Endothelial cell of umbilical vein (primary cell): ENCODE results near the gene WDR43. TPM values are rescaled to one million over a fixed set of nuclear protein-coding genes. Genes with fewer than 3 reads are reported as not detected.
A peak's percentile ranks its signal among the peaks of the same experiment; 100 is the strongest.

Experiments used
- BruUV-seq: library from RNA; stranded (reverse); fragments of 400-500 nt; replicated peaks from 2 replicates; lab custom pipeline; 2021; lab: Mats Ljungman, UMichigan
- CTCF ChIA-PET: fragments of 300-600, 350-600 bp; sonication (Branson Sonifier 250); formaldehyde crosslinking; loops from one replicate; lab custom pipeline; 2021; ENCODE audit warnings: antibody characterized with exemption, inconsistent platforms; lab: Charles Lee
- POLR2A ChIA-PET: fragments of 300-600, 350-600 bp; sonication (Branson Sonifier 250); formaldehyde crosslinking; loops from one replicate; lab custom pipeline; 2021; ENCODE audit warnings: antibody characterized with exemption, inconsistent platforms; lab: Charles Lee
- DNase-seq: peaks from one replicate; pipeline ENCODE4 v3.0.0-alpha.2; 2011; ENCODE audit warnings: low read depth, low spot score
- FAIRE-seq: peaks from 2 replicates; lab custom pipeline; 2011; peaks lifted over from hg19 to GRCh38; lab: Jason Lieb, UNC
- H2AFZ ChIP-seq: 2 replicates; pipeline ENCODE4 v1.6.0; 2012; ENCODE audit warnings: low read depth, low read length, control low read depth, inconsistent platforms
- H3K27ac ChIP-seq: 2 replicates; pipeline ENCODE4 v1.5.1; 2011; ENCODE audit warnings: low read depth, mild to moderate bottlenecking, control low read depth, low read length, moderate library complexity; ENCODE audit not compliant: insufficient read depth
- H3K27me3 ChIP-seq, 2 experiments: 2 replicates each; pipeline versions ENCODE4 v1.6.0 to v1.6.1; 2011; ENCODE audit warnings: low read length in 2 of 2, mixed read lengths in 1 of 2; ENCODE audit not compliant: control insufficient read depth in 2 of 2, insufficient read depth in 2 of 2
- H3K36me3 ChIP-seq, 2 experiments: 2 replicates in 1 of 2; 3 replicates in 1 of 2; pipeline ENCODE4 v1.5.1; 2011; ENCODE audit warnings: low read length in 2 of 2, mild to moderate bottlenecking in 1 of 2, moderate library complexity in 1 of 2; ENCODE audit not compliant: control insufficient read depth in 2 of 2, insufficient read depth in 2 of 2; ENCODE audit errors: extremely low read depth in 1 of 2
- H3K4me1 ChIP-seq: 3 replicates; pipeline ENCODE4 v1.5.1; 2011; ENCODE audit warnings: mild to moderate bottlenecking, low read length; ENCODE audit not compliant: control insufficient read depth, insufficient read depth; ENCODE audit errors: extremely low read depth
- H3K4me2 ChIP-seq: 2 replicates; pipeline ENCODE4 v1.6.1; 2011; ENCODE audit warnings: low read length, control low read depth, mixed read lengths; ENCODE audit not compliant: insufficient read depth
- H3K4me3 ChIP-seq, 3 experiments: fragments of 200-600 bp in 1 of 3; sonication (generic), shearing (Covaris generic) in 1 of 3; replicated peaks in 1 of 3; 2 replicates each; pipeline ENCODE4 v1.5.1; 2011 to 2016; ENCODE audit warnings: control low read depth in 3 of 3, low read length in 3 of 3, mild to moderate bottlenecking in 2 of 3, inconsistent platforms in 1 of 3, low read depth in 1 of 3, moderate library complexity in 1 of 3; ENCODE audit not compliant: insufficient read depth in 1 of 3
- H3K79me2 ChIP-seq: 2 replicates; pipeline ENCODE4 v1.6.0; 2012; ENCODE audit warnings: low read length, inconsistent platforms; ENCODE audit not compliant: control insufficient read depth, insufficient read depth
- H3K9ac ChIP-seq: replicated peaks from 2 replicates; pipeline ENCODE3; 2011; ENCODE audit warnings: low read length, control low read depth; ENCODE audit not compliant: insufficient read depth; ENCODE audit errors: extremely low read depth
- H3K9me1 ChIP-seq: replicated peaks from 3 replicates; pipeline ENCODE4 v1.6.0; 2011; ENCODE audit warnings: mild to moderate bottlenecking, low read length; ENCODE audit not compliant: control insufficient read depth, insufficient read depth; ENCODE audit errors: extremely low read depth
- H3K9me3 ChIP-seq: replicated peaks from 2 replicates; pipeline ENCODE4 v1.5.1; 2012; ENCODE audit warnings: low read length, inconsistent platforms; ENCODE audit not compliant: control insufficient read depth, insufficient read depth
- H4K20me1 ChIP-seq: replicated peaks from 2 replicates; pipeline ENCODE3; 2011; ENCODE audit warnings: mild to moderate bottlenecking, low read length; ENCODE audit not compliant: control insufficient read depth, insufficient read depth; ENCODE audit errors: extremely low read depth
- GATA2 ChIP-seq: IDR thresholded peaks from 2 replicates; pipeline ENCODE4 v1.7.0; 2011; ENCODE audit warnings: low read depth, mild to moderate bottlenecking, moderate library complexity, mixed read lengths, low read length; ENCODE audit not compliant: insufficient read length, insufficient read depth
- MYC ChIP-seq: IDR thresholded peaks from one replicate; pipeline ENCODE4 v1.6.1; 2011; ENCODE audit warnings: mild to moderate bottlenecking, low read depth, low read length
- POLR2AphosphoS5 ChIP-seq: IDR thresholded peaks from 2 replicates; pipeline ENCODE4 v1.6.1; 2012; ENCODE audit warnings: low read depth, mild to moderate bottlenecking, control low read depth, low read length, moderate library complexity; ENCODE audit not compliant: insufficient read depth
- dilution Hi-C: fragments of 300-500 bp; cut with MboI; formaldehyde crosslinking; loops from one replicate; pipeline ENCODE4 v1.15.0; 2019; ENCODE audit warnings: low sequenced_read_pairs; ENCODE audit not compliant: extremely low pct_ligation_motif_present
- intact Hi-C: fragments of 100-400 bp; cut with micrococcal nuclease; formaldehyde crosslinking; loops from one replicate; pipeline ENCODE4 v1.10.0; 2022
- polyA plus RNA-seq, 4 experiments: library from polyadenylated mRNA; depleted of rRNA in 3 of 4; stranded (reverse) in 3 of 4; unstranded in 1 of 4; fragments of >200 nt; gene quantifications; 2 replicates each; pipeline versions ENCODE4 v1.2.1 to v1.2.3, GENCODE V29; 2011 to 2012; ENCODE audit warnings: missing spikeins in 1 of 4
- total RNA-seq: library from RNA; stranded (reverse); gene quantifications from 2 replicates; pipeline ENCODE4 v1.2.3, GENCODE V29; 2021
- TF ChIP-seq, protein P1 (sequence below), 2 donors: IDR thresholded peaks; 1 replicate in 1 of 2; 2 replicates in 1 of 2; pipeline ENCODE4 v1.5.1; 2011; ENCODE audit warnings: low read length in 2 of 2, mild to moderate bottlenecking in 2 of 2, moderate library complexity in 2 of 2, control low read depth in 1 of 2, inconsistent platforms in 1 of 2, low read depth in 1 of 2; ENCODE audit not compliant: insufficient read depth in 1 of 2; ENCODE audit errors: extremely low read depth in 1 of 2

The WDR43 gene
- total and polyA plus RNA-seq, 2 donors (not counting 3 experiments of a cell fraction or from before 2014, with no cell fraction given): 23.7 to 60.6 TPM

DNA sequence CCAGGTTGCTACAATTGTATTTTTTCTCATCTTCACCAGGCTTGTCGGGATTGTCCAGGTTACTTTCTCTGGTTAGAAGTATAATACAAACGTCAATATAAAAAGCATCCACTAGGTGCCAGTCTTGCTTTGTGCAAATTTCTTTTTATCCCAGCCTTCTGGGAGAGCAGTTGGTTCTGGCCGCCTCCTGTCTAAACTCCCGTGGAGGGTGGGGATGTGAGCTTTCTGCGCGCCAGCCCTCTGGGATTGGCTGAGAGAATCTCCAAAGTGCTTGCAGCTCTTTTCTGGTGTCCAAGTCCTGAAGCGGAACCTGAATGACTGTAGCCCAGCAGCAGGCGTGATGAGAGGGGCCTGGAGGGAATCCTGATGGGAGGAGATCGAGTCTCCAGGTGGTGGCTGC lies 64.2 kb downstream of the WDR43 start:
- Histone ChIP-seq H3K9me1 (no peaks in the 10 kb centered on the region), H3K4me2 (no peak overlapping the region), H3K4me1 (peaks cover 7% of the 10 kb centered on the region), H4K20me1 (no peaks in the 10 kb centered on the region), H3K27ac (no peak overlapping the region), H3K79me2 (no peaks in the 10 kb centered on the region), H2AFZ (no peak overlapping the region), H3K9ac (no peak overlapping the region), H3K27me3 (no peaks in the 10 kb centered on the region), H3K4me3 (no peak overlapping the region), H3K9me3 (no peaks in the 10 kb centered on the region), H3K36me3 (no peaks in the 10 kb centered on the region)
- dilution Hi-C loops: no loop called here
- no TSS peak for BruUV-seq
- DNase-seq: peak; percentile 66
- ChIA-PET POLR2A (no interaction called here), CTCF (interaction anchor here (0.6 to 2.4 kb wide), 22 partner anchors 53 to 1158 kb away, joined by 3 to 25 read pairs (median 4); no protein-coding TSS in a partner anchor)
- intact Hi-C loops: loop anchor here (1.0 kb wide), 3 partner anchors 238 to 1157 kb away; no protein-coding TSS in a partner anchor
- TF ChIP-seq, protein P1, sequence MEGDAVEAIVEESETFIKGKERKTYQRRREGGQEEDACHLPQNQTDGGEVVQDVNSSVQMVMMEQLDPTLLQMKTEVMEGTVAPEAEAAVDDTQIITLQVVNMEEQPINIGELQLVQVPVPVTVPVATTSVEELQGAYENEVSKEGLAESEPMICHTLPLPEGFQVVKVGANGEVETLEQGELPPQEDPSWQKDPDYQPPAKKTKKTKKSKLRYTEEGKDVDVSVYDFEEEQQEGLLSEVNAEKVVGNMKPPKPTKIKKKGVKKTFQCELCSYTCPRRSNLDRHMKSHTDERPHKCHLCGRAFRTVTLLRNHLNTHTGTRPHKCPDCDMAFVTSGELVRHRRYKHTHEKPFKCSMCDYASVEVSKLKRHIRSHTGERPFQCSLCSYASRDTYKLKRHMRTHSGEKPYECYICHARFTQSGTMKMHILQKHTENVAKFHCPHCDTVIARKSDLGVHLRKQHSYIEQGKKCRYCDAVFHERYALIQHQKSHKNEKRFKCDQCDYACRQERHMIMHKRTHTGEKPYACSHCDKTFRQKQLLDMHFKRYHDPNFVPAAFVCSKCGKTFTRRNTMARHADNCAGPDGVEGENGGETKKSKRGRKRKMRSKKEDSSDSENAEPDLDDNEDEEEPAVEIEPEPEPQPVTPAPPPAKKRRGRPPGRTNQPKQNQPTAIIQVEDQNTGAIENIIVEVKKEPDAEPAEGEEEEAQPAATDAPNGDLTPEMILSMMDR (IDR thresholded peaks at IDR 0.05; ENCODE audit: extremely low read depth in 1 of 2, insufficient read depth in 1 of 2, low read depth in 1 of 2, low read length in 2 of 2): peak; percentile 38 to 58
- no peak for TF ChIP-seq MYC
- FAIRE-seq: peak; percentile 87

DNA sequence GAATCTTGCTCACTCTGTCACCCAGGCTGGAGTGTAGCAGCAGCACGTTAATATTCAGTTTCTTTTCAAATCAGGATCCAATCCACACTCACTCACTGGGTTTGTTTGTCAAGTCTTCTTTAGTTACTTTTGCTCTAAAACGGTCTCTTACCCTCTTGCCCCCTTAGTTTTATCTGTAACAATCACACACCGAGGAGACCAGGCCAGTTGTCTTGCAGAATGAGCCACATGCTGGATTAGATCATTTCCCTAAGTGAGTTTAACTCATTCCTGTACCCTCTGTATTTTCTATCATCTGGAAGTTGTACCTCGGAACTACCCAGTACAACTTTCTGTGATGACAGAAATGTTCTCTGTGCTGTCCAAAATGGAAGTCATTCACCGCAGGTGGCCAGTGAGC lies 65.9 kb downstream of the WDR43 start:
- dilution Hi-C loops: no loop called here

More for the DNA sequence above, 65.9 kb downstream of the WDR43 start:
- no peaks in the 10 kb centered on the region for H3K27me3 ChIP-seq
- FAIRE-seq: no peak
- TF ChIP-seq GATA2 (peak; percentile 43), POLR2AphosphoS5 (no peak)
- ChIA-PET CTCF (interaction anchor here (1.2 to 1.3 kb wide), 2 partner anchors 1109 to 1112 kb away, joined by 3 to 6 read pairs; no protein-coding TSS in a partner anchor), POLR2A (no interaction called here)
- H3K9me3 ChIP-seq: no peaks in the 10 kb centered on the region
- DNase-seq: peak; percentile 24
- H3K9ac ChIP-seq: no peak overlapping the region
- no TSS peak for BruUV-seq
- H3K9me1 ChIP-seq: no peaks in the 10 kb centered on the region
- no peaks in the 10 kb centered on the region for H3K79me2 ChIP-seq
- peaks cover 7% of the 10 kb centered on the region for H3K4me1 ChIP-seq
- no peaks in the 10 kb centered on the region for H4K20me1 ChIP-seq
- H3K27ac ChIP-seq: no peak overlapping the region
- H3K4me2 ChIP-seq: no peak overlapping the region
- no peaks in the 10 kb centered on the region for H3K36me3 ChIP-seq
- intact Hi-C loops: no loop called here
- H3K4me3 ChIP-seq: no peak overlapping the region
- H2AFZ ChIP-seq: peak overlapping the region; percentile 35
